NB4 (cell line): Measurements from ENCODE around the gene BANP.
"Not testable (repeated sequence)": the region's sequence is repeated elsewhere in the genome, so short reads cannot be mapped to it uniquely, and the experiment has no call there.

Source experiments
- POLR2A ChIP-seq: IDR thresholded peaks from 2 replicates; pipeline ENCODE4 v1.6.1; 2011; ENCODE audit warnings: mild to moderate bottlenecking; ENCODE audit not compliant: insufficient read length; ENCODE audit errors: extremely low read depth
- TF ChIP-seq, protein P1 (sequence below): IDR thresholded peaks from one replicate; pipeline ENCODE4 v1.5.1; 2012; ENCODE audit warnings: low read depth, low read length

DNA sequence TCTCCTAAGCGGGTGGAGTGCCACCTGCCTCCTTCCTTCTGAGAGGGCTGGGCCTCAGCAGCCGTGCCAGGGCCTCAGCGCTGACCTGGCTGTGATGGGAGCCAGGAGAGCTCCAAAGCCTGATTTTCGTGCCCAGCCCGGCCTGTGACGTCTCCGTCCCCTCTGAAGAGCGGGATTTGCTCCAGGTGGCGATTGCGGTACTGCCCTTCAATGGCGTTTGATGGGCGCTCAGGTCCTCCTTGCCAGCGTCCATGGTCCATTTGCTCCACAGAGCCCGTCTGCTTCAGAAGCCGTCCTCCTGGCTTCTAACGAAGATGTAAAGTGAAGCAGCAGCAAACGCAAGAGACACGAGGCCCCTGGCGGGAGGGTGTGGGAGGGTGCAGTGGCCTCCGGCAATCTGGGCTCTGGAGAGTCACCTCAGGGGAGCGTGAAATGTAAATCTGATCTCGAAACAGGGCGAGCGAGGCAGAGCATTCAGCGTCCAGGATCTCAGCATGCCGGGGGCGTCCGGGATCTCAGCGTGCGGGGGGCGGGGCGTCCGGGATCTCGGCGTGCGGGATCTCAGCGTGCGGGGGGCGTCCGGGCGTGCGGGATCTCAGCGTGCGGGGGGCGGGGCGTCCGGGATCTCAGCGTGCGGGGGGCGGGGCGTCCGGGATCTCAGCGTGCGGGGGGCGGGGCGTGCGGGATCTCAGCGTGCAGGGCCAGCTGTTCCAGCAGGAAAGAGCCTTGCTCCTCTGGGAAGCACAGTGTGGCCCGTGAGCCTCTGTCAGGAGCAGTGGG lies 68.0 kb downstream of the BANP start:
- TF ChIP-seq, protein P1, sequence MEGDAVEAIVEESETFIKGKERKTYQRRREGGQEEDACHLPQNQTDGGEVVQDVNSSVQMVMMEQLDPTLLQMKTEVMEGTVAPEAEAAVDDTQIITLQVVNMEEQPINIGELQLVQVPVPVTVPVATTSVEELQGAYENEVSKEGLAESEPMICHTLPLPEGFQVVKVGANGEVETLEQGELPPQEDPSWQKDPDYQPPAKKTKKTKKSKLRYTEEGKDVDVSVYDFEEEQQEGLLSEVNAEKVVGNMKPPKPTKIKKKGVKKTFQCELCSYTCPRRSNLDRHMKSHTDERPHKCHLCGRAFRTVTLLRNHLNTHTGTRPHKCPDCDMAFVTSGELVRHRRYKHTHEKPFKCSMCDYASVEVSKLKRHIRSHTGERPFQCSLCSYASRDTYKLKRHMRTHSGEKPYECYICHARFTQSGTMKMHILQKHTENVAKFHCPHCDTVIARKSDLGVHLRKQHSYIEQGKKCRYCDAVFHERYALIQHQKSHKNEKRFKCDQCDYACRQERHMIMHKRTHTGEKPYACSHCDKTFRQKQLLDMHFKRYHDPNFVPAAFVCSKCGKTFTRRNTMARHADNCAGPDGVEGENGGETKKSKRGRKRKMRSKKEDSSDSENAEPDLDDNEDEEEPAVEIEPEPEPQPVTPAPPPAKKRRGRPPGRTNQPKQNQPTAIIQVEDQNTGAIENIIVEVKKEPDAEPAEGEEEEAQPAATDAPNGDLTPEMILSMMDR: not testable (repeated sequence)
- TF ChIP-seq POLR2A: not testable (repeated sequence)
